Cardiac septum (tissue), 1 donor: ENCODE measurements around the gene GNAT2. TPM values are rescaled to one million over a fixed set of nuclear protein-coding genes. Genes with fewer than 3 reads are reported as not detected.

Source experiments
- DNase-seq: peaks from one replicate; pipeline ENCODE4 v3.0.0-alpha.2; 2020; ENCODE audit warnings: low spot score
- intact Hi-C: fragments of 100-400 bp; cut with DNase I; formaldehyde crosslinking; loops from one replicate; pipeline ENCODE4 v1.14.0; 2022
- total RNA-seq: library from RNA; stranded (reverse); fragmentation: NEBNext Ultra II Directional; extraction: Animal tissue kit (Norgen Biotek cat#: 25700); gene quantifications from one replicate; pipeline ENCODE4 v1.2.1, GENCODE V29; 2021
- donor health status: DM: no; HTN: no; CAD: no.

Gene GNAT2
- total RNA-seq, 1 donor from 2014 or later, result not detected

DNA sequence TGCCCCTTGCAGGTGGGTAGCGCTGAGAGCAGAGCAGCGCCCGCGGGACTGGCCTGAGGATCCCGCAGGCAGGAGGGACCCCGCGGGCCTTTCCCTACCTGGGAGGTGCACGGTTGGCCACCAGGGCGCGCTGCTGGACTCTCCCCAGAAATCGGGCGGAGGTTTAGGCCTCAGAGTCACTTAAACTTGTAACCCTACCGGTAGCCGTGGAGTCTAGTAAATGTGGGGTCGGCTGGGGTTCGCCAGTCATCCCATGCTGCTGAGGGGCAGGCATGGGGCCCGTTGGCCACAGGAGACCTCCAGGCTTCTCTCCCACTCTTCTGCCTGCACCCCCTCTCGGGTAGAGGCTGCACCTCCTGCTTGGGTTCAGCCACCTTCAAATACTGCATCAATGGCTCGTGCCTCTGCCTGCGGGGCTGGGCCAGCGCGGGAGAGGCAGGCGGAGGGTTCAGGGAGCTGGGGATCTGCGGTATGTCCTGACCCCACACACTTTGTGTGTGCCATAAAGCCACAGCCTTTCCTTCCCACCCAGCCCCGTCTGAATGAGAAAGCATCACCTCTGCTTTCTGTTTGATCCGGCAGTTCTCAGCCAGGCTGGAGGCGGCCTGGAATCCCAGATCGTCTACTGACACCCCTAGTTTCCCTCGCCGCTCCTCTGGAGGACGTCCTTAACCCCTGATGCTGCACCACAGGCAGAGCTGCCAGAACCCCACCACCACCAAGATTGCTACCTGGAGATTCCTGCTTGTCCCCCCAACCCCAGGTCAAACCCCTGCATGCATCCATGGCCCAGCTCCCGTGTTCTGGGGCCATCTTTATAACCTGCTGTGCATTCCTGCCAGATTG, 24.2 kb upstream of the GNAT2 start:
- intact Hi-C loops, result loop anchor here (1.0 to 5.0 kb wide), 3 partner anchors 44 to 339 kb away; partner anchors contain the start of genes AHCYL1 and GSTM1
- DNase-seq, result peak; percentile 93

DNA sequence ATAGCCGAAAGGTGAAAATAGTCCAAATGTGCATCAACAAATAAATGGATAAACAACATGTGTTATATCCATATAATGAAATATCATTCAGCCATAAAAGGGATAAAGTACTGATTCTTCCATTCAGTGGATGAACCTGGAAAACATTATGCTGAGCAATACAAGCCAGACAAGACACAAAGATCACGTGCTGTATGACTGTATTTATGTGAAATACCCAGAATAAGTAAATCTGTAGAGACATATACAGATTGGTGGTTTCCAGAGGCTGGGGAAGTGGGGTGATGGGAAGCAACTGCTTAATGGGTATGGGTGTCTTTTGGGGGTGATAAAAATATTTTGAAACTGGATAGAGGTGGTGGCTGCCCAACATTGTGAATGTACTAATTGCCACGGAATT, 23.2 kb upstream of the GNAT2 start:
- no peak for DNase-seq
- intact Hi-C loops, result loop anchor here (1.0 to 5.0 kb wide), 3 partner anchors 45 to 340 kb away; partner anchors contain the start of genes AHCYL1 and GSTM1

DNA sequence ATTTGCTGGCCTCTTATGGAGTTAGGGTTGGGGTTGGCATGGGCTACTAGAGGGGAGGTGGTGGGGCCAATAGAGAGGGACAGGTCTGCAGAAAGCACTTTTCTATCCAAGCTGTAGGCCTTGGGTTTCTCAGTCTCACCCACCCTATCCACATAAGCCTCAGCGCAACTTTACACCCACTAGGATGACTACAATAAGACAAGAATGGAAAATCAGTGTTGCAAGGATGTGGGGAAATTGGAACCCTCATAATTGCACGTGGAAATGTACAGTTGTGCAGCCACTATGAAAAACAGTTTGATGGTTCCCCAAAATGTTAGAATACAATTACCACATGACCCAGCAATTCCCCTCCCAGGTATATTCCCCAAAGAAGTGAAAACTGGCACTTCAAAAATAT, 22.4 kb upstream of the GNAT2 start:
- DNase-seq, result no peak
- intact Hi-C loops, result loop anchor here (5.0 kb wide), 2 partner anchors 45 to 340 kb away; partner anchors contain the start of genes AHCYL1 and GSTM1

- intact Hi-C loops, result loop anchor here (5.0 kb wide), 2 partner anchors 46 to 341 kb away; partner anchors contain the start of genes AHCYL1 and GSTM1
Observed at GRCh38 chr1:109641078-109641740, 21.8 kb upstream of the GNAT2 start.

GRCh38 chr1:109640285-109640865, 21.0 kb upstream of the GNAT2 start:
- DNase-seq, result peak; percentile 92

More at GRCh38 chr1:109641078-109641740, 21.8 kb upstream of the GNAT2 start:
- DNase-seq, result no peak

GRCh38 chr1:109639841-109640184, 20.4 kb upstream of the GNAT2 start:
- no peak for DNase-seq
- intact Hi-C loops, result loop anchor here (5.0 kb wide), 2 partner anchors 47 to 342 kb away; partner anchors contain the start of genes AHCYL1 and GSTM1

More at GRCh38 chr1:109640285-109640865, 21.0 kb upstream of the GNAT2 start:
- intact Hi-C loops, result loop anchor here (5.0 kb wide), 2 partner anchors 47 to 342 kb away; partner anchors contain the start of genes AHCYL1 and GSTM1

DNA sequence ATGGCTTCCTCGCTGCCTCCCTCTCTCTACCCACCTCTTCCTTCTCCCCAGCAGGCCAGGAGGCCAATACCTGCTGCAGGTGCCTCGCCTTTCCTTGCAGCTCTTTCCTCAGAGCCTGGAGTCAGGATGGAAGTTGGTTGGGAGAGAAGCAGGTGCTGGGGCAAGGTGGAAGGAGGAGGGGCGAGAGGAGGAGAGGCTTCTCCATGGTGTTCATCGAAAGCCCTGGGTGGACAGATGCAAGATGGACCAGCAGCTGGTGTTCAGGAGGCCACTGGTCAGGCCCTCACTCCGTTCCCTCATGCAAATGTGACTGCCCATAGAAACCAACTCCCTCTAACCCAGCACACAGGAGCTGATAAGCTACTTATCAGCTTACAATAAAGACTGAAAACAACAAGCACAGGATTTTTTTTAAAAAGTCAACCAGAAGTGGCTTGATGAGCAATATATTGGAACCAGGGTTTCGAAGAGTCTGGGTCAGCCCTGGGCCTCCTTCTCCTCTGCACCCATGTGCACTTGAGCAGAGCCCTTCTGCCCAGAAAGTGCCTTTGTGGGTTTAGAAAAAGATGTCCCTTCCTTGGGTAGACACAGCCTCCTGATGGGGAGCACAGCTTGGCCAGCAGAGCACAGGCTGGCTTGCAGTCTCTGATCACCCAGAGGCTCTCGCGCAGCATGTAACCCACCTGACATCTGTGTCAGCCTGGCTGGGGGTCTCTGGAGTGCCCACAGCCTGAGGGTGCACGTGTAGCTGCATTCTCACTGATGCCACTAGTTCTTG, 19.8 kb upstream of the GNAT2 start:
- intact Hi-C loops, result no loop called here
- DNase-seq, result no peak

DNA sequence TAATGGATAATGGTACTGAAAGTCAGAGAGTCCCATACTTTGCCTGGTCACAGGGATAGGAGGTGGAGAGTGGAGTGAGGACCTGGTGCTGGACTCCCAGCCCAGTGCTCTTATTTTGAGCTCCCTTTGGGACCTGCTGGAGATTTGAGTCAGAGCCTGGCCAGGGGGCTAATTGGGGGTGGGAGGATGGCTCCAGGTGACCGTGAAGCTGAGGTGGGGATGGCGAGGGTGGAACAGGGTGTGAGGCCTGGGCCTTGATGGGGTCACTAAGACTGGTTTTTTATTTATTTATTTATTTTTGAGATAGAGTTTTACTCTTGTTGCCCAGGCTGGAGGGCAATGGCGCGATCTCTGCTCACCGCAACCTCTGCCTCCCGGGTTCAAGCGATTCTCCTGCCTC, 18.0 kb upstream of the GNAT2 start:
- intact Hi-C loops, result no loop called here
- DNase-seq, result no peak

DNA sequence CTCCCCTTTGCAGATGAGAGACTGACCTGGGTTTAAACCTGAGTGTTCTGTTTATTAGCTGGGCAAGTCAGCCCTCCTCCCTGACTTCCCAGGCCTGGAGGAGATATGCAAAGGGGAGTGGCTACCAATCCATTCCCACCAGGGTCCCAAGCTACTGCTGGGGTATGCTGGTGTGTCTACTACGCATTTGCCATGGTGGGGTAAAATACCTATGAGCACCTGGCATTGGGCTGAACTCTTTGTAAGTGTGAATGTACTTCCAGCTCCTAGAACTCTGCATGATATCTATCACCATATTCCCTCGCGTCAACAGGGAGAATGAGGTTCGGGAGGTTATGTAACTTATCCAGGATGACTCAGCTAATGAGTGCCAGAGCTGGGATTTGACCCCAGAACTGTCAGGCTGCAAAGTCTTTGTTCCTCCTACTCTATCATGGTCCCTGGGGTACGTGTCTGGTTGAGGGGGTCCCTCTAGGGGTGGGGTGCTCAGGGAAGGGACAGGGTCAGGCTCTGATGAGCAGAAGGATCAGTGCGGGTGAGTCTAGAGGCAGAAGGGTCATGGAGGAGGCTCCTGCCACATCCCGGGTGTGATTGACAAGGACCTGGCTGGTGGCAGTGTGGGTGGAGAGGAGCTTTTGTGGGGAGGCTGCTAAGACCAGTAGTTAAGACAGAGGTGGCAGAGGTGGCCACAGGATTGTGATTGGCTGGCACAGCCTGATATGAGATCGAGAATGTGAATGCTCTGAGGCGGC, 17.0 kb upstream of the GNAT2 start:
- DNase-seq, result no peak
- intact Hi-C loops, result no loop called here

GRCh38 chr1:109635862-109636200, 16.4 kb upstream of the GNAT2 start:
- intact Hi-C loops, result no loop called here
- no peak for DNase-seq

GRCh38 chr1:109634771-109635750, 15.6 kb upstream of the GNAT2 start:
- intact Hi-C loops, result no loop called here
- no peak for DNase-seq

DNA sequence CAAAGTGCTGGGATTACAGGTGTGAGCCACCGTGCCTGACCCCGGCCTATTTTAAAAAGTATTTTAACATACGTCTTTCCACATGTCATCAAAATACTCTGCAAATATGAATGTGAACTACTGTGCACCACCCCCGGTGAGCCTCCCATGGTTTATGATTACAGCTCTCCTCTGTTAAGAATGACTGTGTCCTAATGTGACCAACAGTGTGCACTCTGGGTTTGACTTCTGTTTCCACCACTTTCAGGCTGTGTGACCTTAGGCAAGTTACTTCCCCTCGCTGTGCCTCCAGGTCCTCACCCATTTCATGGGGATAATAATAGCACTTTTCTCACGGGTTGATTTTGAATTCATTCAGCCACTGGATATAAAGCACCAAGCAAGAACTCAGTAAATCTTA, 14.9 kb upstream of the GNAT2 start:
- intact Hi-C loops, result no loop called here
- DNase-seq, result no peak

DNA sequence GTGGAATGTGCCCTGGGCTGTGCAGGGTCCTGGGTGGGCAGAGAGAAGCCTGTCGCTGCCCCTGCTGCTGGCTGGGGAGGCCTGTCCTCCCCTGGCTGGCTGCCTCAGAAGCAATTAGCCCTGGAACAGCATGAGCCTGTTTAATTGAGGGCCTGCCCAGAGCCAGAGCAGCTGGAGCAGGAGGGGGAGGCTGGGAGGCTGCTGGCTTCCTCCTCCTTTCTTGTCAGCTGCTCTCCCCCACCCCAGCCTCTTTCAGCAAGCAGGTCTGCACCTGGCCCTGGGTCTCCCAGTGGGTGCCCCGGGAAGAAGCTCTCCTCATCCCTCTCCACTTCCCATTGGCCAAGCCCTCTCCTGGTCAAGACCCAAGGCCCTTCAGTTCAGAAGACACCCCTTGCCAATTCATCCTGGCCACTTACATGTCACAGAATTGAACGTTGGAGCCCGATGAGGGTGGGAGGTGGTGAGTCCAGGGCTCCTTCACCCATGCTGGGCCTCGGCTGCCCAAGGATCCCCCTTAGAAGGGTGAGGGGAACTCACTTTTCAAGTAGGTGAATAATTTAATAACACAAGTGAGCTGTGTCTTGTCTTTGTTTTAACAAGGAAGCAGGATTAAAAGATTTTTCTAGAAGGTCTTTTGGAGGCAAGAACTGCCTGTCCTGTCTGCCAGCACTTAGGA, 13.4 kb upstream of the GNAT2 start:
- no peak for DNase-seq
- intact Hi-C loops, result no loop called here

- no peak for DNase-seq
- intact Hi-C loops, result no loop called here
Observed at GRCh38 chr1:109631513-109632505, 12.4 kb upstream of the GNAT2 start.

DNA sequence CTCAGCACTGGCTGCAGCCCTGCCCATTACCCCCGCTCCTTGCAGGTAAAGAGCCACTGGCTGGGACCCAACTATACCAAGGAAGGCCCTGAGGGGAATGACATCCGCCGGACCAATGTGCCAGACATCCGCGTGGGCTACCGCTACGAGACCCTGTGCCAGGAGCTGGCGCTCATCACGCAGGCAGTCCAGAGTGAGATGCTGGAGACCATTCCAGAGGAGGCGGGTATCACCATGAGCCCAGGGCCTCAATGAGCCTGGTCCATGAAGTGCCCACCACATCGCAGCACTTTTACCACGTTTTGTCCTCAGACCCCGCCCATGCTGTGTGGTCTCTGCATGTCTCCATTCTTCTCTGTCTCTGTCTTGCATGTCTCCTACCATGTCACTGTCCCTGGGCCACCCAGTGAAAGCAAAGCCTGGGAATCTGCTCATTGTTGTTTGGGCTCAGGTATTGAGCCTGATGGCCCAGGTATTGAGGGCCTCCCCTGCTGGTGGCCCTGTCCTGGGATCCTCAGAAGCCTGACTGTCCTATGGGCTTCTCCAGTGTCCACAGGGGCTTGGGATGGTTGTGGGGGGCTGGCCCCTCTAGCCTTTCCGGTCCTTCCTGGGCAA, 11.6 kb upstream of the GNAT2 start:
- intact Hi-C loops, result no loop called here
- no peak for DNase-seq
